C4-2B (cell line): ENCODE measurements around the gene NKX2-1.

Source experiments
- H3K27ac ChIP-seq: fragments of 450-650 bp; 2 replicates; pipeline ENCODE4 v1.5.1; 2017
- CTCF ChIP-seq: fragments of 450-650 bp; conservative IDR thresholded peaks from 2 replicates; pipeline ENCODE4 v1.5.1; 2017; ENCODE audit warnings: mild to moderate bottlenecking
- ZFX ChIP-seq: fragments of 450-650 bp; IDR thresholded peaks from 2 replicates; pipeline ENCODE4 v1.6.1; 2017

NKX2-1 gene

GRCh38 chr14:36511981-36512584 lies 7.9 kb downstream of the NKX2-1 start:
- TF ChIP-seq CTCF, result no peak
- TF ChIP-seq ZFX, result no peak
- H3K27ac ChIP-seq, result no peak overlapping the region

GRCh38 chr14:36510874-36511273 lies 9.2 kb downstream of the NKX2-1 start:
- no peak for TF ChIP-seq CTCF
- TF ChIP-seq ZFX, result no peak

GRCh38 chr14:36510078-36510799 lies 9.8 kb downstream of the NKX2-1 start:
- H3K27ac ChIP-seq, result no peak overlapping the region
- no peak for TF ChIP-seq ZFX
- no peak for TF ChIP-seq CTCF

More at GRCh38 chr14:36510874-36511273, 9.2 kb downstream of the NKX2-1 start:
- no peak overlapping the region for H3K27ac ChIP-seq

- H3K27ac ChIP-seq, result no peak overlapping the region
- no peak for TF ChIP-seq CTCF
- TF ChIP-seq ZFX, result no peak
Measured at GRCh38 chr14:36509069-36509917, 10.7 kb downstream of the NKX2-1 start.

GRCh38 chr14:36508418-36509068 lies 11.5 kb downstream of the NKX2-1 start:
- TF ChIP-seq ZFX (no peak), CTCF (no peak)
- H3K27ac ChIP-seq, result no peak overlapping the region

- TF ChIP-seq CTCF (no peak), ZFX (no peak)
- no peak overlapping the region for H3K27ac ChIP-seq
Measured at GRCh38 chr14:36507847-36508417, 12.1 kb downstream of the NKX2-1 start.
